ENCODE data around the gene KAT2B. TPM values are rescaled to one million over a fixed set of nuclear protein-coding genes. Genes with fewer than 3 reads are reported as not detected.

Gene KAT2B
- total RNA-seq, 1 donor from 2014 or later, result 52.6 TPM

GRCh38 chr3:20147361-20147760, 107.1 kb downstream of the KAT2B start:
- TF ChIP-seq CTCF (IDR thresholded peaks at IDR 0.05), result no peak
- DNase-seq, result no peak
- H3K36me3 ChIP-seq, result peaks cover 33% of the 10 kb centered on the region

DNA sequence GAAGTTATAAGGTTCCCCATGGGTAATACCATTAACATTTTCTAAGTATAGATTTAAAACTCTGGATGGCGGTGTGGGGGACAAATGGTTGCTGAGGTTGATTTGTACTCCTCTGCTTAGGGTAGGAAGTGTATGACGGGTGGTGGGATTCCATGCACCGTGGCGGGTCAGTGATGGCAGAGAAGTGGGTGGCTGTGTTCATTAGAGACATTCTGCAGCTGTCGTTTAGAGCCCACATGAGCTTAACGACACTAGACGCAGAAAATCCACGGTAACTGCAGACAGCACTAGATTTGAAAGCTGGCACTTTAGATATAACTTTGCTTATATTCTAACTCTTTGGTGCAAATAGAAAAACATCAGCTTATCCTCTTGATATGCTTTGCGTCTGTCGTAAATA, 108.2 kb downstream of the KAT2B start:
- H3K36me3 ChIP-seq, result peaks cover 44% of the 10 kb centered on the region
- no peak overlapping the region for H3K4me3 ChIP-seq
- ATAC-seq (no peak), DNase-seq (no peak)
- no peak overlapping the region for H3K27ac ChIP-seq
- TF ChIP-seq CTCF (IDR thresholded peaks at IDR 0.05), result no peak
- no peaks in the 10 kb centered on the region for H3K4me1 ChIP-seq
- H3K9me3 ChIP-seq, result no peaks in the 10 kb centered on the region
- H3K27me3 ChIP-seq, result no peaks in the 10 kb centered on the region
- intact Hi-C loops (cut with DNase I), result no loop called here

More at GRCh38 chr3:20147361-20147760, 107.1 kb downstream of the KAT2B start:
- H3K27me3 ChIP-seq, result no peaks in the 10 kb centered on the region
- H3K4me1 ChIP-seq, result no peaks in the 10 kb centered on the region
- intact Hi-C loops (cut with DNase I), result no loop called here
- ATAC-seq, result no peak
- no peak overlapping the region for H3K27ac ChIP-seq
- no peak overlapping the region for H3K4me3 ChIP-seq
- no peaks in the 10 kb centered on the region for H3K9me3 ChIP-seq

DNA sequence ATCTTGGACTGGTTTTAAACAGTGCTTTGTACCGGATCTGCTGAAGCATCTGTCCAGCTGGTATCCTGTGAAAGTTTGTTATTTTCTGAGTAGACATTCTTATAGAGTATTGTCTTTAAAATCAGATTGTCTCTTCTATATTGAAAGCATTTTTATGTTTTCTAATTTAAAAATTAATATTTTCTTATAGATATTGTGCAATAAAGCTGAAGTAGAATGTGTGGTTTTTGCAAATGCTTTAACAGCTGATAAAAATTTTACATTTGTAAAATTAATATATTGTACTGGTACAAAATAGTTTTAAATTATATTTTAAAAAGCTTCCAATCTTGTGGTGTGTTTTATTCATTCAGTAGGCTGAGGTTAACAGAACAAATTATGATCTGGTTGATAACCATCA, 113.8 kb downstream of the KAT2B start:
- ATAC-seq (no peak), DNase-seq (no peak)
- H3K4me3 ChIP-seq, result no peak overlapping the region
- H3K4me1 ChIP-seq, result no peaks in the 10 kb centered on the region
- intact Hi-C loops (cut with DNase I), result no loop called here
- no peak for TF ChIP-seq CTCF (IDR thresholded peaks at IDR 0.05)
- H3K36me3 ChIP-seq, result peaks cover 28% of the 10 kb centered on the region
- no peaks in the 10 kb centered on the region for H3K27me3 ChIP-seq
- H3K9me3 ChIP-seq, result no peaks in the 10 kb centered on the region
- H3K27ac ChIP-seq, result no peak overlapping the region

- intact Hi-C loops (cut with DNase I), result no loop called here
Measured at GRCh38 chr3:20154928-20155327, 114.7 kb downstream of the KAT2B start.

GRCh38 chr3:20160230-20160629, 120.0 kb downstream of the KAT2B start:
- ATAC-seq (no peak), DNase-seq (no peak)
- H3K27me3 ChIP-seq, result no peaks in the 10 kb centered on the region
- H3K4me3 ChIP-seq, result no peak overlapping the region
- H3K4me1 ChIP-seq, result peaks cover 11% of the 10 kb centered on the region
- intact Hi-C loops (cut with DNase I), result no loop called here
- H3K9me3 ChIP-seq, result no peaks in the 10 kb centered on the region
- no peak for TF ChIP-seq CTCF (IDR thresholded peaks at IDR 0.05)
- no peak overlapping the region for H3K27ac ChIP-seq
- H3K36me3 ChIP-seq, result no peaks in the 10 kb centered on the region

More at GRCh38 chr3:20154928-20155327, 114.7 kb downstream of the KAT2B start:
- no peaks in the 10 kb centered on the region for H3K27me3 ChIP-seq
- DNase-seq (no peak), ATAC-seq (no peak)
- H3K27ac ChIP-seq, result no peak overlapping the region
- H3K9me3 ChIP-seq, result no peaks in the 10 kb centered on the region
- H3K4me3 ChIP-seq, result no peak overlapping the region
- H3K36me3 ChIP-seq, result peaks cover 25% of the 10 kb centered on the region
- TF ChIP-seq CTCF (IDR thresholded peaks at IDR 0.05), result no peak
- no peaks in the 10 kb centered on the region for H3K4me1 ChIP-seq

GRCh38 chr3:20161714-20162113, 121.5 kb downstream of the KAT2B start:
- Histone ChIP-seq H3K27me3 (no peaks in the 10 kb centered on the region), H3K27ac (no peak overlapping the region), H3K9me3 (no peaks in the 10 kb centered on the region), H3K36me3 (no peaks in the 10 kb centered on the region), H3K4me1 (peaks cover 11% of the 10 kb centered on the region), H3K4me3 (no peak overlapping the region)
- TF ChIP-seq CTCF (IDR thresholded peaks at IDR 0.05), result no peak
- no peak for DNase-seq
- intact Hi-C loops (cut with DNase I), result no loop called here
- no peak for ATAC-seq
